GM19468 (cell line): Measurements from ENCODE around the gene PCDHB9.
"Not testable (repeated sequence)": the region's sequence is repeated elsewhere in the genome, so short reads cannot be mapped to it uniquely, and the experiment has no call there.

Experiments used
- ATAC-seq: cut with Tn5 transposase; IDR thresholded peaks from one replicate; pipeline ENCODE4 v1.9.1; 2021; ENCODE audit warnings: mild to moderate bottlenecking, moderate library complexity, moderate number of reproducible peaks; ENCODE audit not compliant: unreplicated experiment; ENCODE audit errors: extremely low read depth

Gene PCDHB9

DNA sequence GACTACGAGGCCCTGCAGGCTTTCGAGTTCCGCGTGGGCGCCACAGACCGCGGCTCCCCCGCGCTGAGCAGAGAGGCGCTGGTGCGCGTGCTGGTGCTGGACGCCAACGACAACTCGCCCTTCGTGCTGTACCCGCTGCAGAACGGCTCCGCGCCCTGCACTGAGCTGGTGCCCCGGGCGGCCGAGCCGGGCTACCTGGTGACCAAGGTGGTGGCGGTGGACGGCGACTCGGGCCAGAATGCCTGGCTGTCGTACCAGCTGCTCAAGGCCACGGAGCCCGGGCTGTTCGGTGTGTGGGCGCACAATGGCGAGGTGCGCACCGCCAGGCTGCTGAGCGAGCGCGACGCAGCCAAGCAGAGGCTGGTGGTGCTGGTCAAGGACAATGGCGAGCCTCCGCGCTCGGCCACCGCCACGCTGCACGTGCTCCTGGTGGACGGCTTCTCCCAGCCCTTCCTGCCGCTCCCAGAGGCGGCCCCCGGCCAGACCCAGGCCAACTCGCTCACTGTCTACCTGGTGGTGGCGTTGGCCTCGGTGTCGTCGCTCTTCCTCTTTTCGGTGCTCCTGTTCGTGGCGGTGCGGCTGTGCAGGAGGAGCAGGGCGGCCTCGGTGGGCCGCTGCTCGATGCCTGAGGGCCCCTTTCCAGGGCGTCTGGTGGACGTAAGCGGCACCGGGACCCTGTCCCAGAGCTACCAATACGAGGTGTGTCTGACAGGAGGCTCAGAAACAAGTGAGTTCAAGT, 2.7 kb upstream of the PCDHB9 start:
- not testable (repeated sequence) for ATAC-seq

DNA sequence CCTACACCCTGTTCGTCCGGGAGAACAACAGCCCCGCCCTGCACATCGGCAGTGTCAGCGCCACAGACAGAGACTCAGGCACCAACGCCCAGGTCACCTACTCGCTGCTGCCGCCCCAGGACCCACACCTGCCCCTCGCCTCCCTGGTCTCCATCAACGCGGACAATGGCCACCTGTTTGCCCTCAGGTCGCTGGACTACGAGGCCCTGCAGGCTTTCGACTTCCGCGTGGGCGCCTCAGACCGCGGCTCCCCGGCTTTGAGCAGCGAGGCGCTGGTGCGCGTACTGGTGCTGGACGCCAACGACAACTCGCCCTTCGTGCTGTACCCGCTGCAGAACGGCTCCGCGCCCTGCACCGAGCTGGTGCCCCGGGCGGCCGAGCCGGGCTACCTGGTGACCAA, 1.7 kb downstream of the PCDHB9 start:
- not testable (repeated sequence) for ATAC-seq

DNA sequence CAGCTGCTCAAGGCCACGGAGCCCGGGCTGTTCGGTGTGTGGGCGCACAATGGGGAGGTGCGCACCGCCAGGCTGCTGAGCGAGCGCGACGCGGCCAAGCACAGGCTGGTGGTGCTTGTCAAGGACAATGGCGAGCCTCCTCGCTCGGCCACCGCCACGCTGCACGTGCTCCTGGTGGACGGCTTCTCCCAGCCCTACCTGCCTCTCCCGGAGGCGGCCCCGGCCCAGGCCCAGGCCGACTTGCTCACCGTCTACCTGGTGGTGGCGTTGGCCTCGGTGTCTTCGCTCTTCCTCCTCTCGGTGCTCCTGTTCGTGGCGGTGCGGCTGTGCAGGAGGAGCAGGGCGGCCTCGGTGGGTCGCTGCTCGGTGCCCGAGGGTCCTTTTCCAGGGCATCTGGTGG, 2.2 kb downstream of the PCDHB9 start:
- not testable (repeated sequence) for ATAC-seq

DNA sequence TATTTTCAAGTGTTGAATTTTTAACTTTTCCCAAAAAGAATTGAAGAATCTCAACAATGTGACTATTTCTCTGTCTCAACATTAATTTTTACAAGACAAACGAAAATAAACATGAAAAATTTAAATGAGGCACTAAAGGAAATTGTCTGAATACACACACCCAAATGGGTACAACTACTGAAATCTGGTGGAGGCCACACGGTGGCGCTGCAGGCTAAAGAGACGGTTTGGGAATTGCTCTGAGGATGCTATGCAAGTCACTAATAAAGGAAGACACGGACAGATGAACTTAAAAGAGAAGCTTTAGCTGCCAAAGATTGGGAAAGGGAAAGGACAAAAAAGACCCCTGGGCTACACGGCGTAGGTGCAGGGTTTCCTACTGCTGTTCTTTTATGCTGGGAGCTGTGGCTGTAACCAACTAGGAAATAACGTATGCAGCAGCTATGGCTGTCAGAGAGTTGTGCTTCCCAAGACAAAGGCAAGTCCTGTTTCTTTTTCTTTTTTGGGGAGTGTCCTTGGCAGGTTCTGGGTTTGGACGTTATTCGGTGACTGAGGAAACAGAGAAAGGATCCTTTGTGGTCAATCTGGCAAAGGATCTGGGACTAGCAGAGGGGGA, 5.3 kb downstream of the PCDHB9 start, which contains the start of gene PCDHB10:
TSS of gene PCDHB10 (plus strand) at position 244 of the 616 bp plus-strand sequence. CDS start at position 444, 200 bp downstream.
- ATAC-seq = no peak

DNA sequence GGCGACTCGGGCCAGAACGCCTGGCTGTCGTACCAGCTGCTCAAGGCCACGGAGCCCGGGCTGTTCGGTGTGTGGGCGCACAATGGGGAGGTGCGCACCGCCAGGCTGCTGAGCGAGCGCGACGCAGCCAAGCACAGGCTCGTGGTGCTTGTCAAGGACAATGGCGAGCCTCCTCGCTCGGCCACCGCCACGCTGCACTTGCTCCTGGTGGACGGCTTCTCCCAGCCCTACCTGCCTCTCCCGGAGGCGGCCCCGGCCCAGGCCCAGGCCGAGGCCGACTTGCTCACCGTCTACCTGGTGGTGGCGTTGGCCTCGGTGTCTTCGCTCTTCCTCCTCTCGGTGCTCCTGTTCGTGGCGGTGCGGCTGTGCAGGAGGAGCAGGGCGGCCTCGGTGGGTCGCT, 7.4 kb downstream of the PCDHB9 start:
- ATAC-seq = not testable (repeated sequence)

DNA sequence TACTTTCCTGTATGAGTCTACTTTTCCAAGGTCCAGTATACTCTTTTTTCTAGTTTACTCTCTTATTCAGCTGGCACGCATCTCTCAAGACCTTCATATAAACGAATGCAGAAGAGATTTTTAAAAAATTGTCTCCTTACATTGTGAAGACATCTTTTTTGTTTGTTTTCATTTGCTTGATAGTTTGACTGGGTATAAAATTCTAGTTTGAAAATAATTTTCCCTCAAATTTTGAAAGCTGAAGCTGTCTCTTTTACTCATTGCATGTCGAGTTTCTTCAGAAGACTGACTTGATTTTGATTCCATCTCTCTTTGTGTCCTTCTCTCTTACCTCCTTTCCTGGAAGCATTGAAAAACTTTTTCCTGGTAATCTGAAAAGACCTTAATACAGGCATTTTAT, 9.4 kb downstream of the PCDHB9 start:
- ATAC-seq = no peak

DNA sequence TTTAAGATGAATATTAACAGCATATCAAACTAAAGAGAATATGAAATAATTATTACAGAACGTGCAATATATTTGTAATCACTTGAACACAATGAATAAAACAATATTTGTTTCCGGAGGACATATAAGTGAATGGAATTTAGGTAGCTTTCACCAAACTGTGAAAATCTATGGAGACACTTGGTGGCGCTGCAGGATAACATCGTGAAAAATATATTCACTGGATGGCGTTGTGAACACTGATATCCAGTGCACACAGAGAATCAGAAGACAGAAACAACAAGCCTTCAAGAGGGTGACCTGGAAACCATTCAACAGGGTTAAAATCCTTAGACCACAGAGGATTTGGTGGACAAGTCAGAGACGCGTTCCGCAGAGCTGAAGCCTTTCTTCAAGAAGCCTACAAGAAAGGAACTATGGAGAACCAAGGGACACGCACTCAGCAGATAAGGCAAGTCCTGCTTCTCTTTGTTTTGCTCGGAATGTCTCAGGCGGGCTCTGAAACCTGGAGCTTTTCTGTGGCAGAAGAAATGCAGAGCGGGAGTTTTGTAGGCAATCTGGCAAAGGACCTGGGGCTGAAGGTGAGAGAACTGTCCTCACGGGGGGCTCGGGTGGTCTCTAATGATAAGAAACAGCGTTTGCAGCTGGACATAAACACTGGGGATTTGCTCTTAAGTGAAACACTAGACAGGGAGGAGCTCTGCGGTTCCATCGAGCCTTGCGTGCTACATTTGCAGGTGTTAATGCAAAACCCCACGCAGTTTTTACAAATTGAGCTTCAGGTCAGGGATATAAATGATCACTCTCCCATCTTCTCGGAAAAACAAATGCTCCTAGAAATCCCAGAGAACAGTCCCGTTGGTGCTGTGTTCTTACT, 12.6 kb downstream of the PCDHB9 start, which contains the start of gene PCDHB11:
TSS of gene PCDHB11 (plus strand) at position 269 of the 877 bp plus-strand sequence. CDS start at position 417, 148 bp downstream.
- ATAC-seq = no peak

DNA sequence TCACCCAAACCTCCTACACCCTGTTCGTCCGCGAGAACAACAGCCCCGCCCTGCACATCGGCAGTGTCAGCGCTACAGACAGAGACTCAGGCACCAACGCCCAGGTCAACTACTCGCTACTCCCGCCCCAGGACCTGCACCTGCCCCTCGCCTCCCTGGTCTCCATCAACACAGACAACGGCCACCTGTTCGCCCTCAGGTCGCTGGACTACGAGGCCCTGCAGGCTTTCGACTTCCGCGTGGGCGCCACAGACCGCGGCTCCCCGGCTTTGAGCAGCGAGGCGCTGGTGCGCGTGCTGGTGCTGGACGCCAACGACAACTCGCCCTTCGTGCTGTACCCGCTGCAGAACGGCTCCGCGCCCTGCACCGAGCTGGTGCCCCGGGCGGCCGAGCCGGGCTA, 14.2 kb downstream of the PCDHB9 start:
- ATAC-seq = not testable (repeated sequence)

DNA sequence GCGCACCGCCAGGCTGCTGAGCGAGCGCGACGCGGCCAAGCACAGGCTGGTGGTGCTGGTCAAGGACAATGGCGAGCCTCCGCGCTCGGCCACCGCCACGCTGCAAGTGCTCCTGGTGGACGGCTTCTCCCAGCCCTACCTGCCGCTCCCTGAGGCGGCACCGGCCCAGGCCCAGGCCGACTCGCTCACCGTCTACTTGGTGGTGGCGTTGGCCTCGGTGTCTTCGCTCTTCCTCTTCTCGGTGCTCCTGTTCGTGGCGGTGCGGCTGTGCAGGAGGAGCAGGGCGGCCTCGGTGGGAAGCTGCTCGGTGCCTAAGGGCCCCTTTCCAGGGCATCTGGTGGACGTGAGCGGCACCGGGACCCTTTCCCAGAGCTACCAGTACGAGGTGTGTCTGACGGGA, 14.7 kb downstream of the PCDHB9 start:
- not testable (repeated sequence) for ATAC-seq

DNA sequence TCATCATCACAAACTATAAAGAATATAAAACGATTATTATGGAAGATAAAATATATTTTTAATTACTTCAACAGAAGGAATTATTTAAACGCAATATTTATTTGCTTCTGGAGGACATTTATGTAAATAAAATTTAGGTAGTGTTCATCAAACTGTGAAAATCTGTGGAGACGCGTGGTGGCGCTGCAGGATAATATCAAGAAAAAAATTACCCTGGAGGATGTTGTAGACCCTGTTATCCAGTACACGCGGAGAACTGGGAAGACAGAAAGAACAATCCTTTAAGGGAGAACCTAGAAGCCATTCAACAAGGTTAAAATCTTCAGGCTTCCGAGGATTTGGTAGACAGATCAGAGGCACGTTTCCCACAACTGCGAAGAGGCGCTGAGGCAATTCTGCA, 21.5 kb downstream of the PCDHB9 start, which contains the start of gene PCDHB12:
TSS of gene PCDHB12 (plus strand) at position 242 of the 400 bp plus-strand sequence. CDS start 189 bp downstream, outside the sequence.
- ATAC-seq = no peak

DNA sequence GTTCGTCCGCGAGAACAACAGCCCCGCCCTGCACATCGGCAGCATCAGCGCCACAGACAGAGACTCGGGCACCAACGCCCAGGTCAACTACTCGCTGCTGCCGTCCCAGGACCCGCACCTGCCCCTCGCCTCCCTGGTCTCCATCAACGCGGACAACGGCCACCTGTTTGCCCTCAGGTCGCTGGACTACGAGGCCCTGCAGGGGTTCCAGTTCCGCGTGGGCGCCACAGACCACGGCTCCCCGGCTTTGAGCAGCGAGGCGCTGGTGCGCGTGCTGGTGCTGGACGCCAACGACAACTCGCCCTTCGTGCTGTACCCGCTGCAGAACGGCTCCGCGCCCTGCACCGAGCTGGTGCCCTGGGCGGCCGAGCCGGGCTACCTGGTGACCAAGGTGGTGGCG, 23.3 kb downstream of the PCDHB9 start:
- not testable (repeated sequence) for ATAC-seq

DNA sequence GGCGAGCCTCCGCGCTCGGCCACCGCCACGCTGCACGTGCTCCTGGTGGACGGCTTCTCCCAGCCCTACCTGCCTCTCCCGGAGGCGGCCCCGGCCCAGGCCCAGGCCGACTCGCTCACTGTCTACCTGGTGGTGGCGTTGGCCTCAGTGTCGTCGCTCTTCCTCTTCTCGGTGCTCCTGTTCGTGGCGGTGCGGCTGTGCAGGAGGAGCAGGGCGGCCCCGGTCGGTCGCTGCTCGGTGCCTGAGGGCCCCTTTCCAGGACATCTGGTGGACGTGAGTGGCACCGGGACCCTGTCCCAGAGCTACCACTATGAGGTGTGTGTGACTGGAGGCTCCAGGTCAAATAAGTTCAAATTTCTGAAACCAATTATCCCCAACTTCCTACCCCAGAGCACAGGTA, 23.9 kb downstream of the PCDHB9 start:
- not testable (repeated sequence) for ATAC-seq

DNA sequence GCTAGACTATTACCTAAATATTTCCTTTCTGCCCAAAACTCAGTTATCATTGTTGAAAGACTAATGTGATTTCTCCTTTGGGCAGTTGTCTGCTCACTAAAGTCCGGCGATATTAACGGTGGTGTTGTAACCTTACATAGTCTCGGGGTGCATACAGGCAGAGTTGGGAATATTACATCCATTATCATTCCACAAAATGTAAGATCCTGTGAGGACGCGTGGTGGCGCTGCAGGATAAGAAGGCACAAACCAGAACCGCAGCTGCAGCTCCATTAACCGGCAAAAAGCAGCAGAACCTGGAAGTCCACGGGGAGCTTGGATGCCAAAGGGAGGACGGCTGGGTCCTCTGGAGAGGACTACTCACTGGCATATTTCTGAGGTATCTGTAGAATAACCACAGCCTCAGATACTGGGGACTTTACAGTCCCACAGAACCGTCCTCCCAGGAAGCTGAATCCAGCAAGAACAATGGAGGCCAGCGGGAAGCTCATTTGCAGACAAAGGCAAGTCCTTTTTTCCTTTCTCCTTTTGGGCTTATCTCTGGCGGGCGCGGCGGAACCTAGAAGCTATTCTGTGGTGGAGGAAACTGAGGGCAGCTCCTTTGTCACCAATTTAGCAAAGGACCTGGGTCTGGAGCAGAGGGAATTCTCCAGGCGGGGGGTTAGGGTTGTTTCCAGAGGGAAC, 26.8 kb downstream of the PCDHB9 start, which contains the start of gene PCDHB13:
TSS of gene PCDHB13 (plus strand) at position 264 of the 684 bp plus-strand sequence. CDS start at position 469, 205 bp downstream.
- ATAC-seq = not testable (repeated sequence)

DNA sequence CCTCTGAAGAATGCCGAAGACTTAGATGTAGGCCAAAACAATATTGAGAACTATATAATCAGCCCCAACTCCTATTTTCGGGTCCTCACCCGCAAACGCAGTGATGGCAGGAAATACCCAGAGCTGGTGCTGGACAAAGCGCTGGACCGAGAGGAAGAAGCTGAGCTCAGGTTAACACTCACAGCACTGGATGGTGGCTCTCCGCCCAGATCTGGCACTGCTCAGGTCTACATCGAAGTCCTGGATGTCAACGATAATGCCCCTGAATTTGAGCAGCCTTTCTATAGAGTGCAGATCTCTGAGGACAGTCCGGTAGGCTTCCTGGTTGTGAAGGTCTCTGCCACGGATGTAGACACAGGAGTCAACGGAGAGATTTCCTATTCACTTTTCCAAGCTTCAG, 27.6 kb downstream of the PCDHB9 start:
- not testable (repeated sequence) for ATAC-seq

DNA sequence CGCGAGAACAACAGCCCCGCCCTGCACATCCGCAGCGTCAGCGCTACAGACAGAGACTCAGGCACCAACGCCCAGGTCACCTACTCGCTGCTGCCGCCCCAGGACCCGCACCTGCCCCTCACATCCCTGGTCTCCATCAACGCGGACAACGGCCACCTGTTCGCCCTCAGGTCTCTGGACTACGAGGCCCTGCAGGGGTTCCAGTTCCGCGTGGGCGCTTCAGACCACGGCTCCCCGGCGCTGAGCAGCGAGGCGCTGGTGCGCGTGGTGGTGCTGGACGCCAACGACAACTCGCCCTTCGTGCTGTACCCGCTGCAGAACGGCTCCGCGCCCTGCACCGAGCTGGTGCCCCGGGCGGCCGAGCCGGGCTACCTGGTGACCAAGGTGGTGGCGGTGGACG, 28.5 kb downstream of the PCDHB9 start:
- ATAC-seq = not testable (repeated sequence)

DNA sequence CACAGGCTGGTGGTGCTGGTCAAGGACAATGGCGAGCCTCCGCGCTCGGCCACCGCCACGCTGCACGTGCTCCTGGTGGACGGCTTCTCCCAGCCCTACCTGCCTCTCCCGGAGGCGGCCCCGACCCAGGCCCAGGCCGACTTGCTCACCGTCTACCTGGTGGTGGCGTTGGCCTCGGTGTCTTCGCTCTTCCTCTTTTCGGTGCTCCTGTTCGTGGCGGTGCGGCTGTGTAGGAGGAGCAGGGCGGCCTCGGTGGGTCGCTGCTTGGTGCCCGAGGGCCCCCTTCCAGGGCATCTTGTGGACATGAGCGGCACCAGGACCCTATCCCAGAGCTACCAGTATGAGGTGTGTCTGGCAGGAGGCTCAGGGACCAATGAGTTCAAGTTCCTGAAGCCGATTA, 29.1 kb downstream of the PCDHB9 start:
- not testable (repeated sequence) for ATAC-seq

DNA sequence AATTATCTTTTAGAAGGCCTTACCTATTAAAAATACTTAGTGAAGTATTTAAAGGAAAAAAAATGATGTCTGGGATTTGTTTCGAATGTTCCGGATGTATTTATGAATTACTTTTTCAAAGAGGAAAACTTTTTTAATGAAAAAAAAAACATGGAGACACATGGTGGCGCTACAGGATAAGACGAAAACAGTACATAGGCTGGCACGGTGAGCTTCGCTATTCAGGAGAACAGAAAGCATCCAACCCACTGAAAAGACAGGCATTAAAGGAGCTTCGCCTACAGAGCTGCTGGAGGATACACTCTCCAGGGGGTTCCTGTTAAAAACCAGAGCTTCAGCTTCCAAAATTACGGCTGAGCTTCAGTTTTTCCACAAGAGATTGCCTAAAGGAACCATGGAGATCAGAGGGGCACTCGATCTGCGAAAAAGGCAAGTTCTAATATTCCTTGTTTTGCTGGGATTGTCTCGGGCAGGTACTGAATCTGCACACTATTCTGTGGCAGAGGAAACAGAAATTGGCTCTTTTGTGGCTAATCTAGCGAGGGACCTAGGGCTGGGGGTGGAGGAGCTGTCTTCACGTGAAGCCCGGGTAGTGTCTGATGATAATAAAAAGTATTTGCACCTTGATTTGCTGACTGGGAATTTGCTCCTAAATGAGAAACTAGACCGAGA, 36.3 kb downstream of the PCDHB9 start, which contains the start of gene PCDHB14:
TSS of gene PCDHB14 (plus strand) at position 232 of the 672 bp plus-strand sequence. CDS start at position 395, 163 bp downstream.
- ATAC-seq = no peak

DNA sequence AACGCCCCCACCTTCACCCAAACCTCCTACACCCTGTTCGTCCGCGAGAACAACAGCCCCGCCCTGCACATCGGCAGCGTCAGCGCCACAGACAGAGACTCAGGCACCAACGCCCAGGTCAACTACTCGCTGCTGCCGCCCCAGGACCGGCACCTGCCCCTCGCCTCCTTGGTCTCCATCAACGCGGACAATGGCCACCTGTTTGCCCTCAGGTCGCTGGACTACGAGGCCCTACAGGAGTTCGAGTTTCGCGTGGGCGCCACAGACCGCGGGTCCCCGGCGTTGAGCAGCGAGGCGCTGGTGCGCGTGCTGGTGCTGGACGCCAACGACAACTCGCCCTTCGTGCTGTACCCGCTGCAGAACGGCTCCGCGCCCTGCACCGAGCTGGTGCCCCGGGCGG, 37.9 kb downstream of the PCDHB9 start:
- ATAC-seq = not testable (repeated sequence)

DNA sequence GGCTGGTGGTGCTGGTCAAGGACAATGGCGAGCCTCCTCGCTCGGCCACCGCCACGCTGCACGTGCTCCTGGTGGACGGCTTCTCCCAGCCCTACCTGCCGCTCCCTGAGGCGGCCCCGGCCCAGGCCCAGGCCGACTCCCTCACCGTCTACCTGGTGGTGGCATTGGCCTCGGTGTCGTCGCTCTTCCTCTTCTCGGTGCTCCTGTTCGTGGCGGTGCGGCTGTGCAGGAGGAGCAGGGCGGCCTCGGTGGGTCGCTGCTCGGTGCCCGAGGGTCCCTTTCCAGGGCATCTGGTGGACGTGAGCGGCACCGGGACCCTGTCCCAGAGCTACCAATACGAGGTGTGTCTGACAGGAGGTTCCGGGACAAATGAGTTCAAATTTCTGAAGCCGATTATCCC, 38.5 kb downstream of the PCDHB9 start:
- not testable (repeated sequence) for ATAC-seq
